AG09319 (cell line): ENCODE results near the gene AKR1C8.
"Not testable (repeated sequence)": the region's sequence is repeated elsewhere in the genome, so short reads cannot be mapped to it uniquely, and the experiment has no call there.

ENCODE experiments used
- DNase-seq: peaks from one replicate; pipeline ENCODE4 v3.0.0-alpha.2; 2010; ENCODE audit warnings: low read depth; ENCODE audit errors: extremely low read depth
- TF ChIP-seq, protein P1 (sequence below): IDR thresholded peaks from 2 replicates; pipeline ENCODE4 v1.5.1; 2011; ENCODE audit warnings: low read depth, mild to moderate bottlenecking, inconsistent platforms, low read length, moderate library complexity

Gene AKR1C8

DNA sequence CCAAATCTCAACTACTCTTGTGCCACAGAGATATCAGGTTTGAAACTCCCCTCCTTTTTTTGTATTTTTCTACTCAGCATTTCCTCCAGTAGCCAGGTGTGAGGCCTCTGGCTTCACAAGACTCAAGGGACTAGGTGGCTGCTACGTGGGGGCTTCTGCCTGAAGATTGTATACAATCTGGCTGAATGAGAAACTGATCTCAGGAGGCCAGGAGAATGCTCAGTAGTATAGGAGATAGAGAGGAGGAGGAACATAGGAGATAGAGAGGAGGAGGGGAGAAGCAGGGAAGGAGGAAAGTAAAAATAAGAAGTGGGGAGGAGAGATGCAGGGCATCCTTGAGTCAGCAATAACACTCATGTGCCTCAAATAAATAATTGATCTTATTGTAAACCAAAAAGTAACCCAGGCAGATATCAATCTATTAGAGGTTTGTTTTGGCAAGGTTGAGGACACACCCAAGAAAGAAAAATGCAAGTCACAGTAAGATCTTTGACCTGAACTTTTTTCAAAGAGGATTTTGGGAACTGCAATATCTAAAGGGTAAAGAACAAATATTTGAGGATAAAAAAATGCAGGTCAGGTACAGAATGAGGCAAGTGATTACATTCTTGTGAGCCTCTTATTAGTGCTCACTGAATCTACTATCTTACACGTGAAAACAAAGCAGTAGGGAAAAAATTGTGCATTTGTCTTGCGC, 36.8 kb downstream of the AKR1C8 start:
- TF ChIP-seq, protein P1, sequence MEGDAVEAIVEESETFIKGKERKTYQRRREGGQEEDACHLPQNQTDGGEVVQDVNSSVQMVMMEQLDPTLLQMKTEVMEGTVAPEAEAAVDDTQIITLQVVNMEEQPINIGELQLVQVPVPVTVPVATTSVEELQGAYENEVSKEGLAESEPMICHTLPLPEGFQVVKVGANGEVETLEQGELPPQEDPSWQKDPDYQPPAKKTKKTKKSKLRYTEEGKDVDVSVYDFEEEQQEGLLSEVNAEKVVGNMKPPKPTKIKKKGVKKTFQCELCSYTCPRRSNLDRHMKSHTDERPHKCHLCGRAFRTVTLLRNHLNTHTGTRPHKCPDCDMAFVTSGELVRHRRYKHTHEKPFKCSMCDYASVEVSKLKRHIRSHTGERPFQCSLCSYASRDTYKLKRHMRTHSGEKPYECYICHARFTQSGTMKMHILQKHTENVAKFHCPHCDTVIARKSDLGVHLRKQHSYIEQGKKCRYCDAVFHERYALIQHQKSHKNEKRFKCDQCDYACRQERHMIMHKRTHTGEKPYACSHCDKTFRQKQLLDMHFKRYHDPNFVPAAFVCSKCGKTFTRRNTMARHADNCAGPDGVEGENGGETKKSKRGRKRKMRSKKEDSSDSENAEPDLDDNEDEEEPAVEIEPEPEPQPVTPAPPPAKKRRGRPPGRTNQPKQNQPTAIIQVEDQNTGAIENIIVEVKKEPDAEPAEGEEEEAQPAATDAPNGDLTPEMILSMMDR, result no peak
- DNase-seq, result no peak

GRCh38 chr10:5147255-5147980, 37.5 kb downstream of the AKR1C8 start:
- no peak for DNase-seq
- TF ChIP-seq, protein P1, result no peak

DNA sequence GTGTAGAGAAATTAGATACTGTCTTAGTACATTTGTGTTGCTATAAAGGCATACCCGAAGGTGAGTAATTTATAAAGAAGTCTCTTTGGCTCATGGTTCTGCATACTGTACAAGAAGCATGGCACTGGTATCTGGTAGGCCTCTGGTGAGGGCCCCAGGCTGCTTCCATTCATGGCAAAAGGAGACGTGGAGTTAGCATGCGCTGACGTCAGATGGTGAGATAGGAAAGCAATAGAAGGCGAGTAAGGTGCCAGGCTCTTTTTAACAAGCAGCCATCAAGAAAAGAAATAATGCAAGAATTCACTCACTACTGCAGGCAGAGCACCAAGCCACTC, 38.1 kb downstream of the AKR1C8 start:
- TF ChIP-seq, protein P1, result no peak
- DNase-seq, result no peak

GRCh38 chr10:5143137-5143536, 41.8 kb downstream of the AKR1C8 start:
- TF ChIP-seq, protein P1, result no peak
- no peak for DNase-seq

DNA sequence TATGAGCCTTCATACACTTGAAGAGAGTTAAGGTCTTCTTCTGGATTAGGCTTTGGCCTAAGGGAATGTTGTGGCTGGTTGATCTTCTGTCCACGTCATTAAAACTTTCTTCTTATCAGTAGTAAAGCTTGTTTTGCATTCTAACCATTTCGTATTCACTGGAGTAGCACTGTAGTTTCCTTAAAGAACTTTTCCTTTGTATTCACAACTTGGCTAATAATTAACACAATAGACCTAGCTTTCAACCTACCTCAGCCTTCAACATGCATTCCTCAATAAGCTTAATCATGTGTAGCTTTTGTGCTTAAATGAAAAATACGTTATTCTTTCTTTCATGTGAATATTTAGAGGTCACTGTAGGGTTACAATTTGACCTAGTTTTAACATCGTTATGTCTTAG, 42.8 kb downstream of the AKR1C8 start:
- DNase-seq, result no peak
- TF ChIP-seq, protein P1, result no peak

- not testable (repeated sequence) for DNase-seq
These were observed 47.3 kb downstream of the AKR1C8 start for GRCh38 chr10:5137699-5138098.

- TF ChIP-seq, protein P1, result no peak
- DNase-seq, result no peak
These were observed 48.4 kb downstream of the AKR1C8 start for GRCh38 chr10:5136468-5137087.

GRCh38 chr10:5135581-5135980, 49.4 kb downstream of the AKR1C8 start:
- TF ChIP-seq, protein P1, result no peak

More at GRCh38 chr10:5135581-5135980, 49.4 kb downstream of the AKR1C8 start:
- no peak for DNase-seq
